OCI-LY7 (cell line): ENCODE data around the gene GRAMD1B.

Source experiments
- CTCF ChIP-seq: fragments of 200-600 bp; sonication (generic); conservative IDR thresholded peaks from 2 replicates; pipeline ENCODE4 v1.5.1; 2014; ENCODE audit warnings: mild to moderate bottlenecking, antibody characterized with exemption, low read length, moderate library complexity, mixed read lengths
- EZH2phosphoT487 ChIP-seq: fragments of 200-600 bp; sonication (generic); IDR thresholded peaks from 2 replicates; pipeline ENCODE4 v1.6.1; 2018; ENCODE audit warnings: low read depth, borderline replicate concordance, mild to moderate bottlenecking, mixed run types, antibody characterized with exemption, low read length, moderate library complexity, mixed read lengths

GRCh38 chr11:123426789-123427188, 3.3 kb upstream of the GRAMD1B start:
- TF ChIP-seq CTCF (no peak), EZH2phosphoT487 (no peak)
